Hypothalamus (tissue), 51 donors: ENCODE results near the gene RNF17.

Experiments used
- DNase-seq, 51 donors: peaks; one replicate each; lab custom pipeline; 2025; lab: John Stamatoyannopoulos, UW

Gene RNF17

GRCh38 chr13:24892829-24893228 is 128.9 kb downstream of the RNF17 start:
- DNase-seq = no peak

- no peak for DNase-seq
Observed at GRCh38 chr13:24893863-24894262, 129.9 kb downstream of the RNF17 start.

DNA sequence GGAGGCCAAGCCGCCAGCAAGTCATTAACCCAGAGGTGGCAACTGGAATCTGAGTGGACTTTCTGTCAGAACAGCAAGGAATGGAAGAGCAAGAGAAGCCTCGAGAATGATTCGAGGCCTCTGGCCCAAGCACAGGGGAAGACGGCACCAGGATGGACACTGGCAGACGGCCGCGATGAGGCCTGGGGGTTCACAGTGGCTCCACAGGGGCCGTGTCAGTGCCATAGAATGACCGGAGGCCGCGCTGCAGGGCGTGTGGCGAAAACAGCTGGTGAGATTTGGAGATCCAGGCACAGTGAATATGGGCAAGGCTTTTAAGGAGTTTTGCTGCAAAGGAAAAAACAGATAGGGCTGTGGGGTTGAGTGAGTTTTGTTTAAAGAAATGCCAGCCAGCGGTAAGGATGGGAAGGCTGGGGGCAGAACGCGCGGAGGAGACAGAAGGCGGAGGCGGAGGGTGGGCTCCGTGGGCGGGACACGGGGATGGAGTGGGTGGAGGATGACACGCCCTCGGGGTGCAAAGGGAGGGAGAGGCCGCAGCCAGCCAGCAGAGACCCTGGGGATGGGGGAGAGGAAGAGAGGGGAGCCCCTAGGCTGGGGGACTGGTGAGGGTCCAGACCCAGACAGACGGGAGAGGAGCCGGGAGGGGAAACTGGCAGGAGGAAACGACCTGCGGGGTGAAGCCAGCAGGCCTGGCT is 130.5 kb downstream of the RNF17 start:
- DNase-seq = no peak

- no peak for DNase-seq
Observed at GRCh38 chr13:24894972-24895300, 131.0 kb downstream of the RNF17 start.

DNA sequence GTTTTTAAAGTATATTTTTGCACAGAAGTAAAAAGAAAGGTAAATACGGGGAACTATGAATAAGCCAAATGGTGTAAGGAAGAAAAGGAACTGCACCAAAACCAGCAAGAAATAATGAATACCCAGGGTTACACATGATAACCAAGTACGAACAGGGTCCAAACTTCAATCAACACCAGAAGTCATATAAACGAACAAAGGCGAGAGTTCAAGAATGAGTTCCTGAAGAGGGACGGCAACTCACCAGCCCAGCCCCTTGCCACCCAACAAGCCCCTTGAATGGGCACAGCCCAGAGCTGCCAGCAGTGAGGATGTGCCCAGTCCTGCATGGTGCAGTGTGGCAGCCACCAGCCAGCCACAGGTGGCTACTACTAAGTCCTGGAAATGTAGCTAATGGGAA is 132.1 kb downstream of the RNF17 start:
- DNase-seq = no peak

DNA sequence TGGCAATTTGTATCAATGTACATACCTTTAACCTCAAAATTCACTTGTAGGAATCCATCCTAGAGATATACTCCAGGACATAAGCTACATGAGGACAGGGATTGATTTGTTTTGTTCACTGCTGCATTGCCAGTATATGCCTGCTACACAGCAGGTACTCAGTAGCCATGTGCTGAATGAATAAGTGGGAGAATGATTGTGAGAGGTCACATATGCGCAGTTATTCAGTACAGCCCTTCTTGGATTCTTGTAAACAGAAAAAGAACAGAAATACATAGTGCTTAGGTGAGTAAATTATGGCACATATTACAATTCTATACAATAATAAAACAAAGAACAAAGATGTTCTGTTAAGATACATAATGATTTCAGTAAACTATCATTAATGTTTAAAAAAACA is 133.3 kb downstream of the RNF17 start:
- no peak for DNase-seq

DNA sequence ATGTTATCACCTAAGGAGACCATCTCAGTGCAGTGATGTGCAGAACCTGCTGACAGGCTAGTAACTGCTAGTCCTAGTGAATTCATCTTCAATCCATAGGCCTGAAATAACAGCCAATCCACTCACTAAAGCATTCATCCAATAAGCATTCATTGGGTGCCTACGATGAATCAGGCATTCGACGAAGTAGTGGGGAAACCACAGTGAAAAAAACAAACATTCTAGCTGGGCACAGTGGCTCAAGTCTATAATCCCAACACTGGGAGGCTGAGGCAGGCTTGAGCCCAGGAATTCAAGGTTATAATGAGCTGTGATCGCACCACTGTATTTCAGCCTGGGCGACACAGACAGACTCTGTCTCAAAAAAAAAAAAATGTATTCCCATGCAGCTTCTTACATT is 135.6 kb downstream of the RNF17 start:
- no peak for DNase-seq

- DNase-seq = no peak
Observed at GRCh38 chr13:24900507-24900906, 136.5 kb downstream of the RNF17 start.

DNA sequence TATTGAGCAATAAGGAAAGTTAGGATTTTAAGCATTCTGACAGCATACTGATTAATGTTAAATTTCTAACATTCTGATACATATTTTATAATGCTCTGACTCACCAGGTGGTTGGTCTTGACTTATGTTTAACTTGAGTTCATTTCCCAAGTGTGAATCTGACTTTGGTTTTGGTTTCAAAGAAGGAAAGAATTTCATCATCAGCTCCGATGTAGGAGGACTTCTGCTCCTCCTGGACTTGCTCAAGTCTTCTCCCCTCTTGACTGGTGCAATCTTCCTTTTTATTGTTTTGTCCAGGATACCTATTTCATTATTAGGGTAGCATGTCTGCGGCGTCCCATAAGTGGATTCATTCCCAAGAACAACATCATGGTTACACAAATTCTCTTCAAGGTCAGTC is 141.3 kb downstream of the RNF17 start:
- DNase-seq = no peak

DNA sequence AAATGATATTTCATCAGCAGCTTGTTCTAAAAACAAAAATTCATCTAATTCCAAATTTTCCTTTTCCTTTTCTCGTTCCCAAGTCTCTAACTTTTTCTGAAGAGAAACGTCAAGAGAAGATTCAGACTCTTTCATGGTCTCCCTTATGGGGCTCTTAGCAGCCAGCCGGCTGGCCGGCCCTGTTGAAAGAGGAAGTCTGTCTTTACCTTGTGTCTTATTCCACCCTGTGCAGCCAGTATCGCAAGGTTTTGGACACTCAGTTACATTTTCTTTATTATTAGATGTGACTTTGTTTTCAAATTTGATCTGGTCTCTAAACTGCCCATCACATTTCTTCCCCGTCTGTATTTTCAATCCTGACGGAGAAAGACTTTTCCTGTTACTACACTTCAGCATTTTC is 142.3 kb downstream of the RNF17 start:
- no peak for DNase-seq

DNA sequence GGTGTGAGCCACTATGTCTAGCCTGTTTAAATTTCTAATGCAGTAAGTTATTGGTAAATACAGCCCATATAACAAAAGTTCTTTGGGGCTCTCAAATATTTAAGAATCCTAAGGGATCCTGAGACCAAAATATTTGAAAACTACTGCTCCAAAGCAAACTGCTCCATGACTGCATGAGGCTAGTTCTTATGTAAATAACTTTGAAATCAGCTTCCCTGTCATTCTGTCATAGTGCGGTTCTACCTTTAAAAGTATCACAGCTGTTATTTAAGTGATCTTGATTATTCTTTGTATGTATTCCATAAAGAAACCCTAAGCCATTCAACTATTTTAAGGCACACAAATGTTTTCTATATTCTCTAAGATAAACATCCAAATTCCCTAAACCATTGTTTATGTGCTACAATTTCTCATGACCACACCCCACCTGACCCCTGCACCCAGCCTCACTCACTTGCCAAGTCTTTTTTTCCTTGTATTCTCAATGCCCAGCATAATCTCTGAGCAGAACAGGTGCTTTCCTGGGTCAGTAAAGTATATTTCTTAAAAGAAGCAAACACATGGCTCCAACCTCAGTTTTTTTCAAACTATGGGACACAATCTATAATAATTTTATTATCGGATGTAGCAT is 146.6 kb downstream of the RNF17 start:
- no peak for DNase-seq

DNA sequence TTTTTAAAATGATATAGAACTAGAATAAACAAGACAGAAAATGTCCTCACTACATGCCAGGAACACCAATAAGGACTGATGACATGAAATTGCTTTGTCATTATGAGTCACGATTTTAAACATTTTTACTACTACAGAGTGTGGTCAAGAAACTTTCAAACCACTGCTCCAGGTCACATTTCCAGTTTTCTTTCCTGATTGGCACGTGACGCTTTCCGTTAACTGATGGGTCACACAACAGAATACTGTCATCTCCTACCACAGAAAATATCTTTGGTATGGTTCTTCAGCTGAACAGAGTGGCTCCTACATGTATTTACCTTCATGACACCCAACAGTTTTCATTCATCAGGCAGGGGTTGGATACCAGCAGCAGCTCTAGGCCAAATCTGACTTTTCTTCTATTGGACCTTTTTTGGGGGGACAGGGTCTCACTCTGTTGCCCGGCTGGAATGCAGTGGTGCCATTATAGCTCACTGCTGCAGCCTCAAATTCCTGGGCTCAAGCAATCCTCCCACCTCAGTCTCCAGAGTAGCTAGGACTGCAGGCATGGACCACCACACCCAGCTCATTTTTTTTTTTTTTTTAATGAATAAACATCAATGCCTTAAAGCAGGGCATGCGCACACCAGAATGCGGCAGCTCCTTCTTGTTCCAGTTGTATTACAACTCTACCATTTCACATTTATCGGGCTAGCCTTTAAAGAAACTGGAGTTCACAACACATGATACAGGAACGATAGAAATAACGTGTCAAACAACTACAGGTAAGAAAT is 147.4 kb downstream of the RNF17 start:
- no peak for DNase-seq

DNA sequence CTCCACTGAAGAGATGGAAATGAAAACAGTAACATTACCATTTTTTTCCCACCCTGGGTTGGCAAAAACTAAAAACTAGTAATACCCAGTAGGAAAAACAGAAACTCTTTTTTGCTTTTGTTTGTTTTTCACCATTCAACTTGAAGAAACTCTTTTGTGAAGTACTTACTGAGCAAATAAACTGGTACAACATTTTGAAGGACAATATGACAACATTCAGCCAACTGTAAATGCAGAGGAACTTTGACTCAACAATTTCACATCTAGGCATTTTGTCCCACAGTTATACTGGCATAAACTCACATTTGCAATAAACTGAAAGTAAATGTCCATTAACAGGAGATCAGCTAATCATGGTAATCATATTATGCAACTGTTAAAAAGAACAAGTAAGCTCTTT is 152.5 kb downstream of the RNF17 start:
- DNase-seq = no peak

GRCh38 chr13:24921003-24921402 is 157.0 kb downstream of the RNF17 start:
- no peak for DNase-seq

- no peak for DNase-seq
Observed at GRCh38 chr13:24921881-24922280, 157.9 kb downstream of the RNF17 start.

- peak in 9 of 51 donors; percentile 7 to 50 (median 23) for DNase-seq
Observed at GRCh38 chr13:24922387-24922744, 158.4 kb downstream of the RNF17 start.

- peak; percentile 37 to 99 (median 93) for DNase-seq
Observed at GRCh38 chr13:24922745-24923591, 159.0 kb downstream of the RNF17 start.

DNA sequence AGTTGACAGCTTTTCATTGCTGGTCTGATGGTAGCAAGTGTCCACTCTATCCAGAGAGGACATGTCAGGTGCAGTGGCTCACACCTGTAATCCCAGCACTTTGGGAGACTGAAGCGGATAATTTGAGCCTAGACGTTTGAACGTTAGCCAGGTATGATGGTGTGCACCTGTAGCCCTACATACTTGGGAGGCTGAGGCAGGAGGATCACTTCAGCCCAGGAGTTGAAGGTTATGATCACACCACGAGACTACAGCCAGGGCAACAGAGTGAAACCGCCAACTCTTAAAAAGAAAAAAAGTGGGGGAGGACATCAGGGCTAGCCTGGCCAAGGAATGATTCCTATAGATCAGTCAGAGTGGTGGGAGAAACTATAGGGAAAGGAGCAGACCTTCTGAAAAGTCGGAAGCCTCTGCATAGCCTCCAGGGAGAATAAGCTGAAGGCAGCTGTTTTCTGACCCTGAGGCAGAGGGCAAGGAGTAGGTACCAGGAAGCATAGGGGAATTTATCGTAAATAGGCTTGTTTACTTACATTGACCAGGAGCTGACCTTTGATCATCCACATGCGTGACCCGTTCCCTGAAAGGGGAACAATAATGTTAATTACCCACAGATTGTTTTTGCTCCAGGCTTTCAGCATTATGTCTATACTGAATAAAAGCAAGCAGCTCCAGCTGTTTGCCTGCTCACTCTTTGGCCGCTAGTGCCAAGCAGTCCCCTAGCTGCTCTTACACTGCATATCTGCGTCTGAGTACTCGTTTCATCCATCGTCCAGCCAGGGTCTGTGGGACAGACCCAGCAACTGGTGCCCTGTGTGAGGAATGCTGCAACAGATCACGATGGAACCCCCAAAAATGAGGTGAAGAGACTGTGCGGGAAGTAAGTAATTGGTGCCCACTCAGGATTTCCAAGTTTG is 161.6 kb downstream of the RNF17 start:
- no peak for DNase-seq

- no peak for DNase-seq
Observed at GRCh38 chr13:24927810-24928404, 163.9 kb downstream of the RNF17 start.

GRCh38 chr13:24929196-24929595 is 165.2 kb downstream of the RNF17 start:
- no peak for DNase-seq
